WTC11 (cell line): ENCODE measurements around the gene MYBPC2.

Experiments
- CBFB ChIP-seq: sonication (generic); formaldehyde crosslinking; IDR thresholded peaks from 2 replicates; pipeline ENCODE4 v1.8.1; 2022; ENCODE audit warnings: mild to moderate bottlenecking, low read depth, missing genetic modification reagents
- GABPB1 ChIP-seq: sonication (generic); formaldehyde crosslinking; IDR thresholded peaks from 2 replicates; pipeline ENCODE4 v1.8.1; 2023; ENCODE audit warnings: mild to moderate bottlenecking, missing genetic modification reagents
- JUN ChIP-seq: sonication (generic); formaldehyde crosslinking; IDR thresholded peaks from 2 replicates; pipeline ENCODE4 v1.8.0; 2023; ENCODE audit warnings: mild to moderate bottlenecking, missing genetic modification reagents
- NFYB ChIP-seq: sonication (generic); formaldehyde crosslinking; conservative IDR thresholded peaks from 2 replicates; pipeline ENCODE4 v1.8.0; 2022; ENCODE audit warnings: low read depth, missing genetic modification reagents
- RELA ChIP-seq: sonication (generic); formaldehyde crosslinking; IDR thresholded peaks from 2 replicates; pipeline ENCODE4 v1.8.1; 2022; ENCODE audit warnings: missing genetic modification reagents, mild to moderate bottlenecking, borderline replicate concordance
- SP1 ChIP-seq: sonication (generic); formaldehyde crosslinking; conservative IDR thresholded peaks from 2 replicates; pipeline ENCODE4 v1.8.1; 2022; ENCODE audit warnings: missing genetic modification reagents
- TF ChIP-seq, protein P1 (sequence below): fragments of 200-600 bp; IDR thresholded peaks from 2 replicates; pipeline ENCODE4 v1.8.0; 2022; ENCODE audit warnings: antibody characterized with exemption
- TF ChIP-seq, protein P2 (sequence below): sonication (generic); formaldehyde crosslinking; IDR thresholded peaks from 2 replicates; pipeline ENCODE4 v1.8.1; 2023; ENCODE audit warnings: mild to moderate bottlenecking, missing genetic modification reagents
- TF ChIP-seq, protein P3 (sequence below): sonication (generic); formaldehyde crosslinking; IDR thresholded peaks from 2 replicates; pipeline ENCODE4 v1.8.0; 2023; ENCODE audit warnings: missing genetic modification reagents

DNA sequence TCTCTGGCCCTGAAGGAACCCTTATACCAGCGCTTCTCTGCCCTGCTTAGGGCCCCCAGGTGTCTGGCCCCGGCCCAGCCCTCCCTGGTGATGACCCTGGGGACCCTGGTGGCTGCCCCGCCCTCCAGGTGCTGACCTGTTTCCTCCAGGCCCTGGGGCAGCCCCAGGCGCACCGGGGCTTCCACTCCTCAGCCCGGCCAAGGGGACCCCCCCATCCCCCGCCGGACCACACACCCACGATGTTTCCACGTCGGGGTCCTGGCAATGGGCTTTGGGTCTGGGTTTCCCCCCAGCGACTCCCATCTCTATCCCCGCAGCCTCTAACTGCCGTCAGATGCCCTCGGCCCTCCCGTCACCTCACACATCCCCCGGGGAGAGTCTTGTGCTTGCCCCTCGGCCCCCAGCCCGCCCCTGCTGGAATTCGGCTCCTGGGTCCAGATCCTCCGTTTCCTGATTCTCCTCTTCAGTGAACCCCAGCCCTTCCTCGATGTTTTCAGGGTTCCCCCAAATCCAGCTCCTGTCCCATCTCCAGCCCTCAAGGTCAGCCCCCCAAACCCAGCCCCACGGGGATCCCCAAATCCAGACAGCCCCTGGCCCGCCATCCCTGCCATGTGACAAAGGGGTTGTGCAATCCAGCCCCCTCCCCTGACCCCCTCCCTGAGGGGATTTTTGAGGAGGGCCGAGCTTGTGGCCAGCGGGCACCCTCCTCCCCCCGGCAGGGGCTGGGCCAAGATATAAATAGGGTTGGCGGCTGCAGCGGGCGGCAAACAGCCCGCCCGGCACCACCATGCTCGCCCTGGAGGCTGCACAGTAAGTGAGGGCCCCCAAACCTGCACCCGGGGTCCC lies 14.3 kb upstream of the MYBPC2 start, which contains the start of gene SPIB:
- TF ChIP-seq CBFB (CRISPR knock-in tag) (no peak), RELA (no peak), SP1 (no peak; the same call in 1 of the 2 replicates), NFYB (CRISPR knock-in tag) (no peak), JUN (CRISPR knock-in tag) (no peak), GABPB1 (no peak)
- TF ChIP-seq, protein P1, sequence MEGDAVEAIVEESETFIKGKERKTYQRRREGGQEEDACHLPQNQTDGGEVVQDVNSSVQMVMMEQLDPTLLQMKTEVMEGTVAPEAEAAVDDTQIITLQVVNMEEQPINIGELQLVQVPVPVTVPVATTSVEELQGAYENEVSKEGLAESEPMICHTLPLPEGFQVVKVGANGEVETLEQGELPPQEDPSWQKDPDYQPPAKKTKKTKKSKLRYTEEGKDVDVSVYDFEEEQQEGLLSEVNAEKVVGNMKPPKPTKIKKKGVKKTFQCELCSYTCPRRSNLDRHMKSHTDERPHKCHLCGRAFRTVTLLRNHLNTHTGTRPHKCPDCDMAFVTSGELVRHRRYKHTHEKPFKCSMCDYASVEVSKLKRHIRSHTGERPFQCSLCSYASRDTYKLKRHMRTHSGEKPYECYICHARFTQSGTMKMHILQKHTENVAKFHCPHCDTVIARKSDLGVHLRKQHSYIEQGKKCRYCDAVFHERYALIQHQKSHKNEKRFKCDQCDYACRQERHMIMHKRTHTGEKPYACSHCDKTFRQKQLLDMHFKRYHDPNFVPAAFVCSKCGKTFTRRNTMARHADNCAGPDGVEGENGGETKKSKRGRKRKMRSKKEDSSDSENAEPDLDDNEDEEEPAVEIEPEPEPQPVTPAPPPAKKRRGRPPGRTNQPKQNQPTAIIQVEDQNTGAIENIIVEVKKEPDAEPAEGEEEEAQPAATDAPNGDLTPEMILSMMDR = no peak
- TF ChIP-seq, protein P2, sequence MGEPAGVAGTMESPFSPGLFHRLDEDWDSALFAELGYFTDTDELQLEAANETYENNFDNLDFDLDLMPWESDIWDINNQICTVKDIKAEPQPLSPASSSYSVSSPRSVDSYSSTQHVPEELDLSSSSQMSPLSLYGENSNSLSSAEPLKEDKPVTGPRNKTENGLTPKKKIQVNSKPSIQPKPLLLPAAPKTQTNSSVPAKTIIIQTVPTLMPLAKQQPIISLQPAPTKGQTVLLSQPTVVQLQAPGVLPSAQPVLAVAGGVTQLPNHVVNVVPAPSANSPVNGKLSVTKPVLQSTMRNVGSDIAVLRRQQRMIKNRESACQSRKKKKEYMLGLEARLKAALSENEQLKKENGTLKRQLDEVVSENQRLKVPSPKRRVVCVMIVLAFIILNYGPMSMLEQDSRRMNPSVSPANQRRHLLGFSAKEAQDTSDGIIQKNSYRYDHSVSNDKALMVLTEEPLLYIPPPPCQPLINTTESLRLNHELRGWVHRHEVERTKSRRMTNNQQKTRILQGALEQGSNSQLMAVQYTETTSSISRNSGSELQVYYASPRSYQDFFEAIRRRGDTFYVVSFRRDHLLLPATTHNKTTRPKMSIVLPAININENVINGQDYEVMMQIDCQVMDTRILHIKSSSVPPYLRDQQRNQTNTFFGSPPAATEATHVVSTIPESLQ (CRISPR knock-in tag) = no peak
- TF ChIP-seq, protein P3, sequence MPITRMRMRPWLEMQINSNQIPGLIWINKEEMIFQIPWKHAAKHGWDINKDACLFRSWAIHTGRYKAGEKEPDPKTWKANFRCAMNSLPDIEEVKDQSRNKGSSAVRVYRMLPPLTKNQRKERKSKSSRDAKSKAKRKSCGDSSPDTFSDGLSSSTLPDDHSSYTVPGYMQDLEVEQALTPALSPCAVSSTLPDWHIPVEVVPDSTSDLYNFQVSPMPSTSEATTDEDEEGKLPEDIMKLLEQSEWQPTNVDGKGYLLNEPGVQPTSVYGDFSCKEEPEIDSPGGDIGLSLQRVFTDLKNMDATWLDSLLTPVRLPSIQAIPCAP (CRISPR knock-in tag) = no peak
